GM12878 (cell line): ENCODE measurements around the gene KEL. TPM values are rescaled to one million over a fixed set of nuclear protein-coding genes. Genes with fewer than 3 reads are reported as not detected.

ENCODE experiments used
- ATAC-seq: fragments of 200-7000 bp; cut with Tn5 transposase; 3 replicates; pipeline ENCODE4 v1.9.1; 2020; ENCODE audit warnings: mild to moderate bottlenecking, moderate library complexity
- BruUV-seq: library from RNA; stranded (reverse); fragments of 400-500 nt; replicated peaks from 2 replicates; lab custom pipeline; 2021; lab: Mats Ljungman, UMichigan
- CTCF ChIA-PET: fragments of 300-600 bp; sonication (Branson Sonifier 250); formaldehyde crosslinking; extraction: SDS; loops from one replicate; lab custom pipeline; 2021; ENCODE audit warnings: inconsistent platforms; lab: Yijun Ruan, JAX
- POLR2A ChIA-PET: fragments of 350-600 bp; formaldehyde crosslinking; extraction: SDS; loops from one replicate; lab custom pipeline; 2021; ENCODE audit warnings: inconsistent platforms; lab: Charles Lee
- RAD21 ChIA-PET: fragments of 300-600 bp; sonication (Branson Sonifier 250); formaldehyde crosslinking; loops from one replicate; lab custom pipeline; 2023; ENCODE audit warnings: antibody characterized with exemption; ENCODE audit not compliant: unreplicated experiment; lab: Charles Lee
- SMC1A ChIA-PET: fragments of 300-600 bp; sonication (Branson Sonifier 250); formaldehyde crosslinking; loops from one replicate; lab custom pipeline; 2023; ENCODE audit not compliant: unreplicated experiment, uncharacterized antibody; lab: Charles Lee
- DNase-seq: peaks from one replicate; pipeline ENCODE4 v3.0.0-alpha.2; 2011; ENCODE audit warnings: low read depth, low spot score
- FAIRE-seq: peaks from 3 replicates; lab custom pipeline; 2011; peaks lifted over from hg19 to GRCh38; lab: Jason Lieb, UNC
- H2AFZ ChIP-seq: 2 replicates; pipeline ENCODE4 v1.6.0; 2011; ENCODE audit warnings: low read depth, low read length, control low read depth; ENCODE audit not compliant: control insufficient read depth
- H3K27ac ChIP-seq: 2 replicates; pipeline ENCODE4 v1.5.1; 2011; ENCODE audit warnings: control low read depth; ENCODE audit not compliant: control insufficient read depth, insufficient read depth
- H3K27me3 ChIP-seq, 2 experiments: replicated peaks in 1 of 2; 2 replicates each; pipeline versions ENCODE4 v1.6.0 to v1.6.1; 2011; ENCODE audit warnings: low read length in 1 of 2; ENCODE audit not compliant: control insufficient read depth in 2 of 2, insufficient read depth in 2 of 2
- H3K36me3 ChIP-seq, 2 experiments: 2 replicates each; pipeline ENCODE4 v1.5.1; 2011; ENCODE audit warnings: low read length in 1 of 2; ENCODE audit not compliant: control insufficient read depth in 2 of 2, insufficient read depth in 2 of 2
- H3K4me1 ChIP-seq: 2 replicates; pipeline ENCODE4 v1.6.1; 2011; ENCODE audit warnings: mild to moderate bottlenecking, low read length, moderate library complexity, mixed read lengths; ENCODE audit not compliant: control insufficient read depth, insufficient read depth
- H3K4me2 ChIP-seq: 2 replicates; pipeline ENCODE4 v1.6.0; 2011; ENCODE audit warnings: control low read depth; ENCODE audit not compliant: control insufficient read depth, insufficient read depth
- H3K4me3 ChIP-seq: fragments of 200-600 bp; sonication (generic); 2 replicates; pipeline ENCODE4 v1.5.1; 2016
- H3K79me2 ChIP-seq: 2 replicates; pipeline ENCODE4 v1.6.0; 2011; ENCODE audit warnings: low read length; ENCODE audit not compliant: control insufficient read depth, insufficient read depth
- H3K9ac ChIP-seq: 2 replicates; pipeline ENCODE4 v1.8.0; 2011; ENCODE audit warnings: low read length, control low read depth, mixed read lengths; ENCODE audit not compliant: control insufficient read depth, insufficient read depth
- H3K9me3 ChIP-seq: replicated peaks from 3 replicates; pipeline ENCODE4 v1.5.1; 2011; ENCODE audit warnings: mild to moderate bottlenecking, low read length; ENCODE audit not compliant: control insufficient read depth, insufficient read depth
- H4K20me1 ChIP-seq: 2 replicates; pipeline ENCODE4 v1.6.0; 2011; ENCODE audit not compliant: control insufficient read depth, insufficient read depth
- BHLHE40 ChIP-seq, 2 experiments: fragments of 450-650 bp in 1 of 2; IDR thresholded peaks; 2 replicates each; pipeline ENCODE4 v1.6.1; 2011 to 2017; ENCODE audit warnings: low read depth in 2 of 2, borderline replicate concordance in 1 of 2, improper control_type of control experiment in 1 of 2, low read length in 1 of 2, mild to moderate bottlenecking in 1 of 2
- CHD4 ChIP-seq: fragments of 200-600 bp; sonication (generic); IDR thresholded peaks from 2 replicates; pipeline ENCODE4 v1.6.1; 2016; ENCODE audit warnings: mild to moderate bottlenecking
- DPF2 ChIP-seq: fragments of 450-650 bp; IDR thresholded peaks from 2 replicates; pipeline ENCODE4 v1.6.1; 2017; ENCODE audit warnings: mild to moderate bottlenecking
- NFIC ChIP-seq: IDR thresholded peaks from 2 replicates; pipeline ENCODE4 v1.6.1; 2012; ENCODE audit warnings: low read depth, mild to moderate bottlenecking, inconsistent platforms, low read length, moderate library complexity
- PAX5 ChIP-seq: IDR thresholded peaks from 2 replicates; pipeline ENCODE4 v1.6.1; 2011; ENCODE audit warnings: low read depth, low read length, borderline replicate concordance
- RB1 ChIP-seq: fragments of 450-650 bp; formaldehyde crosslinking; IDR thresholded peaks from 2 replicates; pipeline ENCODE4 v1.6.1; 2017; ENCODE audit warnings: mild to moderate bottlenecking, borderline replicate concordance
- RCOR1 ChIP-seq: conservative IDR thresholded peaks from 2 replicates; pipeline ENCODE4 v1.6.1; 2012; ENCODE audit warnings: low read depth, low read length, improper control_type of control experiment
- SMC3 ChIP-seq: IDR thresholded peaks from 2 replicates; pipeline ENCODE4 v1.6.1; 2011; ENCODE audit warnings: low read length, improper control_type of control experiment, borderline replicate concordance
- ZBED1 ChIP-seq: IDR thresholded peaks from 2 replicates; pipeline ENCODE4 v1.6.1; 2016; ENCODE audit warnings: borderline replicate concordance
- ZNF207 ChIP-seq: fragments of 450-650 bp; IDR thresholded peaks from 2 replicates; pipeline ENCODE4 v1.6.1; 2014; ENCODE audit warnings: antibody characterized with exemption, mild to moderate bottlenecking, borderline replicate concordance
- ZNF384 ChIP-seq: IDR thresholded peaks from 2 replicates; pipeline ENCODE4 v1.6.1; 2012; ENCODE audit warnings: low read depth, mild to moderate bottlenecking, low read length, improper control_type of control experiment, borderline replicate concordance
- WGBS: methylation state at CpG from one replicate; pipeline ENCODE4 v1.1.6; 2016; ENCODE audit warnings: low lambda C conversion rate; ENCODE audit not compliant: insufficient replicate concordance, insufficient coverage; ENCODE audit errors: missing lambda C conversion rate; 5-methylcytosine and 5-hydroxymethylcytosine counted together
- in situ Hi-C: fragments of 300-500 bp; cut with MboI; formaldehyde crosslinking; loops from 9 replicates; pipeline ENCODE4 v1.14.3; 2018; ENCODE audit warnings: mixed read lengths
- intact Hi-C: fragments of 100-400 bp; cut with micrococcal nuclease; formaldehyde crosslinking; loops from one replicate; pipeline ENCODE4 v1.14.2; 2022; ENCODE audit not compliant: unreplicated experiment
- polyA plus RNA-seq, 11 experiments: library from polyadenylated mRNA; depleted of rRNA in 4 of 11; unstranded in 6 of 11; stranded (reverse) in 5 of 11; fragments of >200 nt; fragmentation: Nextera tagmentation in 4 of 11; fragmentation: Illumina TruSeq in 1 of 11; extraction: Ambion mirVana in 4 of 11; extraction: Trizol in 1 of 11; gene quantifications; 1 replicate in 1 of 11; 2 replicates in 10 of 11; pipeline versions ENCODE4 v1.2.1 to v1.2.3, GENCODE V29; 2011 to 2016; ENCODE audit warnings: inconsistent platforms in 2 of 11, missing spikeins in 2 of 11, low read depth in 1 of 11
- total RNA-seq, 4 experiments: library from RNA; depleted of rRNA in 3 of 4; stranded (reverse); fragments of >200 nt in 3 of 4; fragmentation: Illumina TruSeq in 1 of 4; extraction: Trizol in 1 of 4; gene quantifications; 2 replicates each; pipeline versions ENCODE4 v1.2.1 to v1.2.3, GENCODE V29; 2013 to 2021
- TF ChIP-seq, protein P1 (sequence below): IDR thresholded peaks from 2 replicates; pipeline ENCODE4 v1.6.1; 2011; ENCODE audit warnings: borderline replicate concordance, low read depth, mild to moderate bottlenecking, moderate library complexity, low read length; ENCODE audit not compliant: insufficient read depth, poor library complexity, severe bottlenecking
- TF ChIP-seq, protein P2 (sequence below), 3 experiments: IDR thresholded peaks in 2 of 3; conservative IDR thresholded peaks in 1 of 3; 2 replicates each; pipeline ENCODE4 v1.5.1; 2011; ENCODE audit warnings: low read depth in 3 of 3, low read length in 3 of 3, mild to moderate bottlenecking in 3 of 3, control low read depth in 2 of 3, moderate library complexity in 2 of 3, inconsistent platforms in 1 of 3, mixed read lengths in 1 of 3; ENCODE audit not compliant: control insufficient read depth in 2 of 3, insufficient read depth in 1 of 3; ENCODE audit errors: extremely low read depth in 1 of 3
- TF ChIP-seq, protein P3 (sequence below): IDR thresholded peaks from 2 replicates; pipeline ENCODE4 v1.6.1; 2011; ENCODE audit warnings: low read depth, mild to moderate bottlenecking, low read length, moderate library complexity, borderline replicate concordance; ENCODE audit errors: extremely low read depth

Gene KEL
- total and polyA plus RNA-seq, 10 of the 15 experiments (the other 5 are each of a cell fraction or from before 2014, with no cell fraction given) = 0.10 to 0.73 (median 0.23) TPM; not detected in 2

DNA sequence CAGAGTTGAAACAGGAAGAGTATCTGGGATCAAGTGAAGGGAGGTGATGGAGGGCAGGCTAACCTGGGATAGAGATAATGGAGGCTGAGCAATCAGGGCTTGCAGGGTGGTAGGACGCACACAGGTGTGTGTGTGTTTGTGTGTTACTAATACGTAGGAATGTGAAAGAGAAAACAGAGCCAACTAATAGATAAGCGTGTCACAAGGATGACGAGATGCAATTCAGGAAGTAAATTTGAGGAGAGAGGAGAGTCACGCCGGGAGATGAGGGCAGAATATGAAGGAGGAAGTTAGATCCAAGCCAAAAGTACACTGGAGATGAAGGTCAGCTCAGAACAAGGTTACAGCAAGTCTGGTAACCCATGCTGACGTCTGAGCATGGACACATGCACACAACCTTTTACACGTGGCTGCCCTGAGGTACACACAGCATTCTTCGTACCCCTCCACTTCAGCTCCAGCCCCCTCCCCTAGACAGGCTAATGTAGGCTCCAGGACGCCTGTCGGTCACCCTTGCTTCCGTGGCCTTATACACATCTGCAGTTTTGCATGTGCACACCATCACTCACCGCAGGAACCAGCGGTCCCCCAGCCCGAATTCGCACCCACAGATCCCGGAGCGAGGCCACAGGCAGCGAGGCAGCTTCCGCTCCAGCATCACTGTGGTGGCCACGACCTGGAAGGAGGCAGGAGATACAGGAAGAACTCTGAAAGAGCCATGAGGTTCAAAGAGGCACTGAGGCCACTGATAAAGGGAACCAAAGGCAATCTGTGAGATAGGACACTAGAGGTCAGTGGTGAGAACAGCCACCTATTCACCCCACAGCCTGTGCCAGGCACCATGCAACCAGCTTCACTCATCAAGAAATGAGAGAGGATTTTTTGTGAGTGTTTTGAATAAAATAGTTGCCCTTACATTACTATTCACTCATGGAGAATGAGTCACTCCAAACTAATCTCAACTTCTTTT lies 53.0 kb downstream of the KEL start:
- ATAC-seq (peak; percentile 92), FAIRE-seq (no peak), DNase-seq (no peak)
- ChIA-PET POLR2A (no interaction called here), SMC1A (interaction anchor here (0.8 to 1.2 kb wide), 4 partner anchors 60 to 310 kb away, joined by 3 to 4 read pairs (median 3); no protein-coding TSS in a partner anchor), RAD21 (no interaction called here), CTCF (interaction anchor here (0.8 to 1.7 kb wide), 7 partner anchors 9 to 305 kb away, joined by 3 to 6 read pairs (median 4); no protein-coding TSS in a partner anchor)
- WGBS = 26% methylated on average over 19 of the region's 21 CpGs
- intact Hi-C loops = no loop called here
- peaks cover 0 to 2% of the 10 kb centered on the region in 2 experiments; a peak in 2 of 4 replicates for H3K27me3 ChIP-seq
- no peak overlapping the region for H3K4me2 ChIP-seq
- no peaks in the 10 kb centered on the region for H3K9me3 ChIP-seq
- H3K4me1 ChIP-seq = no peaks in the 10 kb centered on the region
- no peak overlapping the region for H3K9ac ChIP-seq
- no peaks in the 10 kb centered on the region for H3K36me3 ChIP-seq
- TF ChIP-seq, protein P1, sequence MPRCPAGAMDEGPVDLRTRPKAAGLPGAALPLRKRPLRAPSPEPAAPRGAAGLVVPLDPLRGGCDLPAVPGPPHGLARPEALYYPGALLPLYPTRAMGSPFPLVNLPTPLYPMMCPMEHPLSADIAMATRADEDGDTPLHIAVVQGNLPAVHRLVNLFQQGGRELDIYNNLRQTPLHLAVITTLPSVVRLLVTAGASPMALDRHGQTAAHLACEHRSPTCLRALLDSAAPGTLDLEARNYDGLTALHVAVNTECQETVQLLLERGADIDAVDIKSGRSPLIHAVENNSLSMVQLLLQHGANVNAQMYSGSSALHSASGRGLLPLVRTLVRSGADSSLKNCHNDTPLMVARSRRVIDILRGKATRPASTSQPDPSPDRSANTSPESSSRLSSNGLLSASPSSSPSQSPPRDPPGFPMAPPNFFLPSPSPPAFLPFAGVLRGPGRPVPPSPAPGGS = no peak
- TF ChIP-seq BHLHE40 (IDR thresholded peaks at IDR 0.05; ENCODE audit: borderline replicate concordance in 1 of 2, low read depth in 2 of 2, low read length in 1 of 2) (no peak), ZBED1 (no peak), NFIC (no peak), RCOR1 (no peak), PAX5 (no peak), ZNF384 (no peak), ZNF207 (no peak), SMC3 (peak; percentile 16; the same call in 1 of the 2 replicates), RB1 (no peak), CHD4 (no peak), DPF2 (no peak)
- TF ChIP-seq, protein P2, sequence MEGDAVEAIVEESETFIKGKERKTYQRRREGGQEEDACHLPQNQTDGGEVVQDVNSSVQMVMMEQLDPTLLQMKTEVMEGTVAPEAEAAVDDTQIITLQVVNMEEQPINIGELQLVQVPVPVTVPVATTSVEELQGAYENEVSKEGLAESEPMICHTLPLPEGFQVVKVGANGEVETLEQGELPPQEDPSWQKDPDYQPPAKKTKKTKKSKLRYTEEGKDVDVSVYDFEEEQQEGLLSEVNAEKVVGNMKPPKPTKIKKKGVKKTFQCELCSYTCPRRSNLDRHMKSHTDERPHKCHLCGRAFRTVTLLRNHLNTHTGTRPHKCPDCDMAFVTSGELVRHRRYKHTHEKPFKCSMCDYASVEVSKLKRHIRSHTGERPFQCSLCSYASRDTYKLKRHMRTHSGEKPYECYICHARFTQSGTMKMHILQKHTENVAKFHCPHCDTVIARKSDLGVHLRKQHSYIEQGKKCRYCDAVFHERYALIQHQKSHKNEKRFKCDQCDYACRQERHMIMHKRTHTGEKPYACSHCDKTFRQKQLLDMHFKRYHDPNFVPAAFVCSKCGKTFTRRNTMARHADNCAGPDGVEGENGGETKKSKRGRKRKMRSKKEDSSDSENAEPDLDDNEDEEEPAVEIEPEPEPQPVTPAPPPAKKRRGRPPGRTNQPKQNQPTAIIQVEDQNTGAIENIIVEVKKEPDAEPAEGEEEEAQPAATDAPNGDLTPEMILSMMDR (IDR thresholded peaks at IDR 0.05 in 2 of 3, conservative IDR thresholded peaks at IDR 0.05 in 1 of 3; ENCODE audit: control insufficient read depth in 2 of 3, extremely low read depth in 1 of 3, insufficient read depth in 1 of 3, low read depth in 3 of 3, low read length in 3 of 3) = peak; percentile 32 to 45 (median 41); a peak in 4 of 6 replicates
- TF ChIP-seq, protein P3, sequence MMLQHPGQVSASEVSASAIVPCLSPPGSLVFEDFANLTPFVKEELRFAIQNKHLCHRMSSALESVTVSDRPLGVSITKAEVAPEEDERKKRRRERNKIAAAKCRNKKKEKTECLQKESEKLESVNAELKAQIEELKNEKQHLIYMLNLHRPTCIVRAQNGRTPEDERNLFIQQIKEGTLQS = no peak
- H3K27ac ChIP-seq = no peak overlapping the region
- no peaks in the 10 kb centered on the region for H3K79me2 ChIP-seq
- no TSS peak for BruUV-seq
- no peak overlapping the region for H2AFZ ChIP-seq
- in situ Hi-C loops = no loop called here
- H3K4me3 ChIP-seq = no peak overlapping the region
- H4K20me1 ChIP-seq = no peaks in the 10 kb centered on the region
